A549 (cell line): Measurements from ENCODE around the gene NPAS2.

Experiments
- BCL3 ChIP-seq: fragments of >200 bp; sonication (Bioruptor Twin); formaldehyde crosslinking; IDR thresholded peaks from 3 replicates; pipeline ENCODE4 v1.6.1; 2016
- BHLHE40 ChIP-seq: IDR thresholded peaks from 2 replicates; pipeline ENCODE4 v1.6.1; 2012; ENCODE audit warnings: low read depth, low read length, inconsistent platforms
- CEBPB ChIP-seq, 2 experiments: fragments of >200 bp in 1 of 2; sonication (Bioruptor Twin) in 1 of 2; formaldehyde crosslinking in 1 of 2; IDR thresholded peaks; 2 replicates each; pipeline ENCODE4 v1.6.1; 2012 to 2016
- CHD2 ChIP-seq: fragments of 150-350 bp; IDR thresholded peaks from 2 replicates; pipeline ENCODE4 v1.6.1; 2014; ENCODE audit warnings: low read length; ENCODE audit not compliant: partially characterized antibody
- CHD4 ChIP-seq: fragments of 200-600 bp; sonication (generic); IDR thresholded peaks from 2 replicates; pipeline ENCODE4 v1.6.1; 2016; ENCODE audit warnings: antibody characterized with exemption, mild to moderate bottlenecking, borderline replicate concordance
- CTCF ChIP-seq: fragments of >200 bp; sonication (Bioruptor Twin); formaldehyde crosslinking; IDR thresholded peaks from 3 replicates; pipeline ENCODE4 v1.5.1; 2016
- ELK1 ChIP-seq: fragments of 150-350 bp; IDR thresholded peaks from 2 replicates; pipeline ENCODE4 v1.6.1; 2014; ENCODE audit warnings: low read depth, mild to moderate bottlenecking, low read length
- POLR2A ChIP-seq: IDR thresholded peaks from 2 replicates; pipeline ENCODE4 v1.6.1; 2012; ENCODE audit warnings: mild to moderate bottlenecking, low read length
- POLR2AphosphoS2 ChIP-seq: conservative IDR thresholded peaks from 2 replicates; pipeline ENCODE4 v1.6.1; 2012; ENCODE audit warnings: low read length, improper control_type of control experiment, inconsistent platforms
- RFX5 ChIP-seq: fragments of 450-650 bp; IDR thresholded peaks from 2 replicates; pipeline ENCODE4 v1.7.1; 2014; ENCODE audit warnings: antibody characterized with exemption, mild to moderate bottlenecking, moderate library complexity
- SMC3 ChIP-seq: fragments of >200 bp; sonication (Bioruptor Twin); formaldehyde crosslinking; IDR thresholded peaks from 3 replicates; pipeline ENCODE4 v1.6.1; 2018; ENCODE audit warnings: inconsistent platforms

GRCh38 chr2:100781523-100782379, 38.2 kb upstream of the NPAS2 start:
- TF ChIP-seq POLR2AphosphoS2 (no peak), CTCF (no peak), POLR2A (no peak), CEBPB (IDR thresholded peaks at IDR 0.05) (no peak), CHD2 (no peak), ELK1 (no peak), RFX5 (no peak), BHLHE40 (no peak), SMC3 (no peak), CHD4 (no peak), BCL3 (no peak)
